DMS 273 (cell line): Measurements from ENCODE around the gene CNTN5.

Experiments used
- DNase-seq: peaks from one replicate; lab custom pipeline; 2025; ENCODE audit not compliant: unreplicated experiment; lab: John Stamatoyannopoulos, UW

CNTN5 gene

GRCh38 chr11:99162819-99163218, 142.1 kb downstream of the CNTN5 start:
- DNase-seq = no peak

DNA sequence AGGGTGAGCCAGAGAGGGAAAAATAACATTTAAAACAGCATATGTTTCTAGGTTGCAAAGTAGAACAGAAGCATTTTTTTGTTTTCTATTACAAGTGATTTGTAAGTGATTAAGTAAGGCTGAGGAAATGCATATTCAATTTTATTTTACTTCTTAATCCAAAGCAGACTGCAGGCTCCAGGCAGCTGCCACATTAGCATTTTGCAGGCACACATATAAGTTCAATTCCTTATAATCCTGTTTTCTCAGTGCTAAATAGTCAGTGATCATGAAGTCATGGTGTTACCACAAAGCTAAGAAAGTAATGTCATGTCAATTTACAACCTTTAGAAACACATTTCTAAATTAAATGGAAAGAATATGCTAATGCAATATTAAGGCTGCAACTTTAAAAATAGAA, 149.8 kb downstream of the CNTN5 start:
- no peak for DNase-seq

DNA sequence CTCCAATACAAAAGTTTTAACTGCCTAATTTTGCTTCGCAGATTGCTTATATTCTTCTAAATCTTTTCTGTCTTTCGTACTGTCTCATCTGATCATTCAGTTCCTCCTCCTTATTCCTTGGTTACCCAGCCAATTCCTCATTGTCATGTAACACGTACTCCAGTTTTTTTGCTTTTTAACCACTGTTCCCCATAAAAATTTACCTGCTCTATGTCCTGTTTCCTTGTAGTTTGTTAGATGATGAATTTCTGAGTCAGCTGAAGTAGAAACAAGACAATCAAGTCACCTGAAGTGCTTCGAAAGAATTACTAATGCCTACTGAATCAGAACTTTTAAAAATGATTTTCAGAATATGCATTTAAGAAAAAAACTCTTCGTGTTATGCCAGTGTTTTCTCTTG, 150.6 kb downstream of the CNTN5 start:
- no peak for DNase-seq

GRCh38 chr11:99176430-99176829, 155.7 kb downstream of the CNTN5 start:
- DNase-seq = no peak

GRCh38 chr11:99177446-99177845, 156.7 kb downstream of the CNTN5 start:
- DNase-seq = no peak

DNA sequence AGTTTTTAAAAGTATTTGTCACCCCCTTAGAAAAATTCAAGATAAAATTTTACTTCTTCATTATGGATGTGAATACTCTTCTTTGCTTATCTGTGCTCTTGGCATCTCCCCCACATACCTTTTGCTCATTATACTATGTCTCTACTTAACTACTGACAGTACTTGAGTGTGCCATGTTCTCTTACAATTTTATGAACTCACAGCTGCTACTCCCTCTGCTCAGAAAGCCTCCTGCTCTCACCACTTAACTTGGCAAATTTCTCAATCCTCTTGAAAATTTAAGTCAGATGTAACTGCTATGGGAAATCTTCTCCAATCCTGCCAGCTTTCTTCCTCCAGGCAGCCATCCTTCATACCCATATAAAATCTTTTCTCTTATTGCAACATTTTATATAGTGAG, 163.4 kb downstream of the CNTN5 start:
- DNase-seq = peak; percentile 2

GRCh38 chr11:99188221-99188620, 167.5 kb downstream of the CNTN5 start:
- peak; percentile 5 for DNase-seq

GRCh38 chr11:99192716-99193115, 172.0 kb downstream of the CNTN5 start:
- peak; percentile 53 for DNase-seq

DNA sequence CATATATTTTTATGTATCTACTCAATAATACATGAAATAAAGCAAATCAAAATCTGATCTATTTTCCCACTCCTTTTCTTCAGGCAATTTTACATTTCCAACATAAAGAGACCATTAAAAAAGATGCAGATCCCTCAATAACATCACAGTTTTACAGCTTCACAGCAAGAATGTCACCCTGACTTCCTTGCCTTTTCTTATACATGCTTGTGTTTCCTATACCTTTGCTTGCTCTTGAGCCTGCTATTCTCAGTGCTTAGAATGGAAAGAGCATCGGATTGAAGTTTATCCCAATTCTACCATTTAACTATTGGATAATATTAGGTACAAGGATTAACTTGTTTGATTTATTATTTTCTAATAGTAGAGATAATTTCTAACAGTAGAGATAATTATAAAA, 176.7 kb downstream of the CNTN5 start:
- DNase-seq = no peak

DNA sequence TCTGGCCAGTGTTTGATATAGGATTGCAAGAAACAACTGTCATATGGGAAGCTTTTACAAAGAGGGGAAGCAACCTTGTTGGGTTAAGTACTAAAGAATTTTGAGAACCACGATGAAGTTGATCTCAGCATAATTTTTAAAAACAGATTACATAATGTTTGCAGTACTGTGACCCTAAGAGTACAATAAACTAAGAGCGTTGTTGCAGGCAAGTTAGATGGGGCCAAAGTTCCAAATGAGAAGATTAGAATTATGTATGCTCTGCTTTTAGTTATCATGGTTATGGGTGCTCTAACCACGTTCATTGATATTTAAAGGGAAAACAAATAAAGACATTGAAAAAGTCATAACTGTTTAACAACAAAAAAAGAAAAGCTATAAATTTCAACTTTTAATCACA, 177.5 kb downstream of the CNTN5 start:
- no peak for DNase-seq

GRCh38 chr11:99199341-99199740, 178.6 kb downstream of the CNTN5 start:
- DNase-seq = peak; percentile 57

DNA sequence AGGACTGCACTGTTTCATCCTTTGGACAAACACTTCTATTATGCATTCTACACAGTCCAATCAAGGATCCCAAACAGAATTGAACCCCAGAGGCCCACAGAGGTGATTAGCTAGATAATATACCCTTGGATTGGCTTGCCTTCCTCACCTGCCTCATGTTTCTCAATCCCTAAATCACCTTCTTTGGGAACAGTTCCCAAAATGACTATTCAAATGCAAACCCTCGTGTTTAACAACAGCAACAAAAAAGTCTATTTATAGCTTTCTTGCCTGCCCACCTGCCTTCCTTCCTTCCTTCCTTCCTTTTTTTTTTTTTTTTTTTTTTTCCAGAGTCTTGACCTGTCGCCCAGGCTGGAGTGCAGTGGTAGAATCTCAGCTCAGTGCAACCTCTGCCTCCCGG, 180.0 kb downstream of the CNTN5 start:
- DNase-seq = no peak

- DNase-seq = no peak
Observed at GRCh38 chr11:99208813-99209212, 188.1 kb downstream of the CNTN5 start.

DNA sequence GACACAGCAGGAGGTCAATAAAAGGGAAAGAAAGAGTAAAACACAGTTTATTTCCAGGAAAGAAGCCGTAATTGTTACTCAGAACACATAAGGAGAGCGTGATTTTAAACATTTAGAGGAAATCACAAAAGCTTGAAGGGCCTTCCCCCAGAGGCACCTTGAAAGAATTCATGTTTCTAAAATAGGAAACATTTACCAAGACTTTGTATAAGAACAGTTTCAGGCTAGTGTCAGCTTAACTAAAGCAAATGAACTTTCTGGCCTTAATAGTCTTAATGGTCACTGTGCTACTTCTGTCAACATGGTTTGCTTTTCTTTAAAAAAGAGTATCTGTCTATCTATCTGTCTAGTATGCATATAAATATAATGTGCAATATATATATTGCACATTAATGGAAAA, 208.8 kb downstream of the CNTN5 start:
- no peak for DNase-seq

- DNase-seq = no peak
Observed at GRCh38 chr11:99234534-99234933, 213.8 kb downstream of the CNTN5 start.

GRCh38 chr11:99238401-99238800, 217.7 kb downstream of the CNTN5 start:
- DNase-seq = no peak

DNA sequence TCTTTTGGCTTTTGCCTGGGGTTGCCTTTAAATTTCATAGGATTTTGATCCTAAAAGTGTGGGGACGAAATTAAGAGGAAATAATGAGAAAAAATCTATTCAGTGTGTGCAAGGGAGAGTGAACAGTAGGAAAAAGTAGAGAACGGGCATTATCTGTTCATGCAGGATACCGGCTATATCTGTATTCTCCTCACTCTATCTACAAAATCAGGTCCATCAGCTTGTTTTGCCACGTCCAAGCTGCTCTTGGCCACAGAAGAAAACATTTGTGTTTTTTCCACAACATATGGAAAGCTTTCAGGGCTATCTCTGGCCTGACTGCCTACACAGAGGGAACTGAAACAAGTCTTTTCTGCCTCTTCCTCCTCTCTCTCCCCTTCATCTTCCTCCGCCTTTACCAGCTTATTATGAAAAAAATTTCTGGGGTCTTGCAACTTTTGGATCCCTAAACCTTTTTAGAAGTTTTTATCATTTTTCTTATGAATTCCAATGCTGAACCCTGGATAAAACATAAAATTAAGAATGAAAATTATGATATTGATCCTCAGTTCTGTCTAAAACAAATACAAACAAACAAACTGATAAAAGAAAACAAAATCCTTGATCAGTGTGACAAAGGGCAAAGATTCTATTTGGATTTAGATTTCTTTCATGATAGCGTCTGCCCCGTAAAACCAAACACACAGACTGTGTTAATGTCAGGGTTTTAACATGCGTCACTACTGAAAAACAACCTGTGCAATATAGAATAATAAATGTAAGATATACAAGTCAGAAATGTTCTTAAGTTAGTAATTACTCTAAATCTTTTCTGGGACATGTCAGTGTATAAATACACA, 219.7 kb downstream of the CNTN5 start:
- no peak for DNase-seq

DNA sequence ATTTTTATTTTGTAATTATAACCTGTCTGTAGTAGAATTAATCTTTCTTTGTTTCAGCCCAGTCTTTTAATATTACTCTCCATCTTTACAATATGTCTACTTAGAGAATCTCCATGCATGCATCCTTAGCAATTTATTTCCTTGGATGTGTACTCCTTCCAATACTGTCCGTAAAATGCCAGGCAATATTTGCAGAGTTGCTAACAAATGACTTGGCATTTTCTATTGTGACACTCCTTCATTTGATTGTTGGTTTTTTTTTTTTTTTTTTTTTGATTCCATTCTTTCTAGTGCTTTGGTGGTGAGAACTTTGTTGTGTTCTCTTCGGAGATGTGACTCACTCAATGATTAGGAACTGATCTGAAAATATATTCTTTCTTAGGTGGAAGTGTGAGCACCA, 220.3 kb downstream of the CNTN5 start:
- no peak for DNase-seq

GRCh38 chr11:99244613-99245012, 223.9 kb downstream of the CNTN5 start:
- no peak for DNase-seq

GRCh38 chr11:99246199-99246598, 225.4 kb downstream of the CNTN5 start:
- no peak for DNase-seq

- DNase-seq = no peak
Observed at GRCh38 chr11:99256614-99257013, 235.9 kb downstream of the CNTN5 start.

GRCh38 chr11:99257131-99257530, 236.4 kb downstream of the CNTN5 start:
- DNase-seq = no peak

DNA sequence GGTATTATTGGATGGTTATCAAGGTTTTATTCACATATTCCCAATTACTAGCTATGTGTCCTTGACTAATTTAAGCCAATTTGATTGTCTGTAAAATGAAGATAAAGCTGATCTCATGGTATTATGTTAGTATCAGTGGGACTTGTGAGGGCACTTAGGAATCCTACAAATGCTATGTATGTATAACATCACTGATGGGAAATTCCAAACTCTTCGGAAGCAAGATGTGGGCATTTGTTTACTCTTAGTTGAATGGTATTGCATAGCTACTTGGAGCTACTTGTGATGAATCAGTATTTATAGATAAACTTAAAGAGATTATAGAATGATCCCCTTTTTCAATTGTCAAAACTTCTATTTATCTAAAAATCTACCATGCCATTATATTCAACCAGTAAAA, 239.9 kb downstream of the CNTN5 start:
- DNase-seq = no peak
